HG03175 (cell line): ENCODE data around the gene UTY.
A peak's percentile ranks its signal among the peaks of the same experiment; 100 is the strongest.

ENCODE experiments used
- ATAC-seq: cut with Tn5 transposase; IDR thresholded peaks from one replicate; pipeline ENCODE4 v1.9.1; 2021; ENCODE audit warnings: mild to moderate bottlenecking, moderate library complexity; ENCODE audit not compliant: unreplicated experiment

Gene UTY

DNA sequence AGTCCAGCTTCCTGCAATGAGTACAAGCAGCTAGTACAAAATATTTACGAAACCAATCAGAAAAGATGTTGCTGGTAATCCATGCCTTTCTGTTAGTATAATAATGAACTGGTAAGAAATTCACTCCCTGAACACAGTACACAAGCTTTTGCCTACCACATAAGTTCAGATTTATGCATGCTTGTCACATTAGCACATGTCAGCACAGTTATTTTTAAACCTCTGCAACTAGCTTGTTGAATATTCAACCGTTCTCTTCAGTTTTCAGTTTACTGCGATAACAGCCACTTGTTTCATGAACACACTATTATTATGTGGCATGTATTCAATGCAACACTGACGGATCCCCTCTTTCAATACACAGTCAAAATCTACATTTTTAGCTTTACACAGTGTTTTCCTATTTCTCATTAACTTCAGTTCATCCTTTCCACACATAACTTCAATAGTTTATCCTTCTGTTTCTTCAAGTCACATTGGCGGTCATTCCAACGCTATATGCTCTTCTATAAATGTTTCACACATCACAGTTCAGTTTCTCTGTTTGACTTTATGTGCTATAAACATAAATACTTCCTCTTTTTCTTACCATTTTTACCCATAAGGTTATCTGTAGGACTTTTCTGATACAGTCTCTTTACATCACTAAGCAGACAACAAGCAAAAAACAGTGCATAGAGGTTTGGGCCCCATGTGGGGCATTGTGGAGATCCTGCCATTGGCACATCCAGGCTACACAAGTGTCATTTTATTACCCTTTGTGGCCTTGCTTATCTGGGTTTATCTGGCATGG is 62.8 kb downstream of the UTY start:
- ATAC-seq, result peak; percentile 88

DNA sequence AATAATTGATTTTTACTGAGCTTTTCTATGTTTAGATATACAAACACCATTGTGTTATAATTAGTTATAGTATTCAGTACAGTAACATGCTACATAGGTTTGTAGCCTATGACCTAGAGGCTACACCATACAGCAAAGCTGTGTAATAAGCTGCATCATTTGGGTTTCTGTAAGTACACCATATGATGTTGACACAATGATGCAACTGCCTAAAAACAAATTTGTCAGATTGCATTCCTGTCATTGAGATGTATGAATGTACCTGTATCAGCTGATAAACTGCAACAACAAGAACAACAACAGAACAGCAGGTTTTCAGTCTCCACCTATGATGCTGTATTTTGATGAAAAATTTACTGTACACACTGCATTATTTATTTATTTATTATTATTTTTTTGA is 64.3 kb downstream of the UTY start:
- no peak for ATAC-seq

GRCh38 chrY:13398876-13399275 is 81.0 kb downstream of the UTY start:
- no peak for ATAC-seq

DNA sequence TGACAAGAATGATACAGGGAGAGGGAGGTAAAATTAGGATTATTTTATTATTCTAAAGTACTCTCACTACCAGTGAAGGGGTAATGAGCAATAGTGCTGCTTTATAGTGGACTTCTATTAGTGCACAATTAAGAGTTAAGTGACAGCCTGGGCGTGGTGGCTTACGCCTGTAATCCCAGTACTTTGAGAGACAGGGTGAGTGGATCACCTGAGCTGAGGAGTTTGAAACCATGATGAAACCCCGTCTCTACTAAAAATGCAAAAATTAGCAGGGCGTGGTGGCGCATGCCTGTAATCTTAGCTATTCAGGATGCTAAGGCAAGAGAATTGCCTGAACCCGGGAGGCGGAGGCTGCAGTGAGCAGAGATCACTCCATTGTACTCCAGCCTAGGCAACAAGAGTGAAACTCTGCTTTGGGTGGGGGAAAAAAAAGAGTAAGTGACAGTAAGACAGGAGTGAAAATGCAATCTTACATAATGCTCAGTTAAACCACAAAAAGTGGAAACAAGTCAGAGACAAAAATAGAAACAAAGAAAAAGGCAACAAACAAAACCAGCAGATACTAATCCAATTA is 98.6 kb downstream of the UTY start:
- no peak for ATAC-seq

- ATAC-seq, result no peak
Observed at GRCh38 chrY:13370868-13371800, 108.7 kb downstream of the UTY start.

GRCh38 chrY:13370245-13370644 is 109.6 kb downstream of the UTY start:
- no peak for ATAC-seq

DNA sequence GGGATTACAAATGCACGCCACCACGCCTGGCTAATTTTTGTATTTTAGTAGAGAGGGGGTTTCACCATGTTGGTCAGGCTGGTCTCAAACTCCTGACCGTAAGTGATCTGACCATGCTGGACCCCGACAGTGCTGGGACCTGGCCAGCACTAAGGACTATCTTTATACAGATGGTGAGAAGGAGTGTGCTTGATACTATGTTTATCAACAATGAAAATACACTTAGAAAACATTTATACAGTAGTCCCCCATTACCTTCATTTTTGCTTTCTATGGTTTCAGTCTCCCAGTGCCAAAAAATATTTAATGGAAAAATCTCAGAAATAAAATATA is 111.4 kb downstream of the UTY start:
- no peak for ATAC-seq

- no peak for ATAC-seq
Observed at GRCh38 chrY:13363641-13364040, 116.2 kb downstream of the UTY start.

- no peak for ATAC-seq
Observed at GRCh38 chrY:13362662-13363061, 117.2 kb downstream of the UTY start.

- ATAC-seq, result no peak
Observed at GRCh38 chrY:13361656-13362636, 117.9 kb downstream of the UTY start.

- no peak for ATAC-seq
Observed at GRCh38 chrY:13351443-13351842, 128.4 kb downstream of the UTY start.

DNA sequence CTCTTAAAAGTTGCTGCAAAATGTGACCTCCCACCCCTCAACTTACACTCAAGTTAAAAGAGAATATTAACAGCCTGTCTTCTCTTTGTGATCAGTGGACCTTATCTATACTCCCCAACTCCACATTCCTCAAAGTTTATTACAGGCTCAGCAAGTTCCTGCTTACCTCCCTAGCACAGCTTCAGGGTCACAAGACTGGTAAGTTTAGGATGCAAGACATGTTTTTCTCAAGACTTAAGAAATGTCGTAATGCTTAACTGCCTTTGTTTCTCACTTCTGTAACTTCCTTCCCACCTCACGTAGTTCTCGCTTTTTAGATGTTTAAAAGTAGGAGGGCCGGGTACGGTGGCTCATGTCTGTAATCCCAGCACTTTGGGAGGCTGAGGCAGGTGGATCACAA is 132.7 kb downstream of the UTY start:
- no peak for ATAC-seq

DNA sequence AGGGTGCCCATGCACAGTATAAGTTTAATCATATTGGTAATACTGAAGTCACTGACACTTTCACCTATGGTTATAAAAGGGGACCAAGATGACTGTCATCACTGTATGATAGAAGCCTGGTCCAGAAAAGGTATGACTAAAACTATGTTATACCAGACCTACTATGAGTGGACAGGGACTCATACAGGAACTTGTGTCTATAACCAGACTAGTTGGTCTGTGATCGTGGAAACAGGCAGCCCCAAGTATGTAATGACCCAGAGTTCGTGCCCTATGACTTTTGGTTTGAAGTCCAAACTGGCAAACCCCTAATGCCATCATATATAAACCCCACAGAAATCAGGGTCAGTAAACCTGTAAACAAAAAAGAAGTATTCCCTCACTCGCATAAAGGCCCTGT is 134.3 kb downstream of the UTY start:
- ATAC-seq, result no peak

GRCh38 chrY:13343307-13343946 is 136.4 kb downstream of the UTY start:
- peak; percentile 52 for ATAC-seq

DNA sequence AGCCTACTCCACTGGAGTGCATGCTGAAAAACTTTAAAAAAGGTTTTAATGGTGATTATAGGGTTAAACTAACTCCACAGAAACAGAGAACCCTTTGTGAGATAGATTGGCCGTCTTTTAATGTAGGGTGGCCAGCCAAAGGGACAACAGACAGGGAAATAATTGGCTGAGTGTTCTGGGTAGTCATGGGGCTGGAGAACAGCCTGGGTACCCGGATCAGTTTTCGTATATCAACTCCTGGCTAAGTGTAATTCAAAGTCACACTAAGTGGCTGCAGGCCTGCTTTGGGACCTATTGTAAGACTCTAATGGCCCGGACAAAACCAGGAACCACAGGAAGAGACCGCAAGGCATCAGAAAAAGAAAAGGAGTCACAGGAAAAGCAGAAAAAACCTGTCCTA is 139.9 kb downstream of the UTY start:
- ATAC-seq, result no peak

DNA sequence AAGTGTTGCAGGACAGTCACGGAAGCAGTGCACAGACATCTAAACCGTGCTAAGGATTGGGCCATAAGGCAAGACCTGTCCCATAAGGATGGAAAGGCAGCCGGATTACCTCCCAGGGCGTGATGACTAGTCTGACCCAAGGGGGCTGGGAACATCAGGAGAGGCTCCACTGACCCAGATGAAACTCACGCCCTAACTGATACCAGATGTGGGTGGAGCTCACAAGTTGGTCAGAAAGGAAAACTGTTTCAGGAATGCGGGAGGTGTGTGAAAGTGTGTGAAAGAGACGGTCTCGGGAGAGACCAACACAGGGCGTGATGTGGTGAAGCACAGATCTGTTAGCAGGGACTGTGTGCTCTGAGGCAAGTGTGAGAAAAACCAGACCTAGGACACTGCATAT is 140.5 kb downstream of the UTY start:
- no peak for ATAC-seq

- ATAC-seq, result no peak
Observed at GRCh38 chrY:13338711-13339110, 141.1 kb downstream of the UTY start.

- no peak for ATAC-seq
Observed at GRCh38 chrY:13337934-13338333, 141.9 kb downstream of the UTY start.

DNA sequence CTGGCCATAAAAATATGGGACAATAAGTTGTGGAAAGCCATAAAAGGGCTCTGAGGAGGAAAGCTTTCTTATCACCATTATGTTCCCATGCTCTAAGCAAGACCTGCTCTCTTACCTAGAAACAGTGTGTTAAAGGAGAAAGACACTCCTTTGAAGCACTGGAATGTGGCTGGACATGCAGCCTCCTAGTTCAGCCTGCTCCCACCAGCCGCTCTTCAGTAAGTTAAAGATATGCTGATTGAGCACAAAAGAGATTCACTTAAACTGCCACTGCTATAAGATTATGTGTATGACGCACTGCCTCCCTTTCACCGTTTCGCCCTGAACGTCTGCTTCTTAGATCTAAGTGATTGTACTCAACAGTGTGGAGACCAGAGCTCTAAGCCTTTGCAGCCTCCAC is 146.0 kb downstream of the UTY start:
- ATAC-seq, result no peak

DNA sequence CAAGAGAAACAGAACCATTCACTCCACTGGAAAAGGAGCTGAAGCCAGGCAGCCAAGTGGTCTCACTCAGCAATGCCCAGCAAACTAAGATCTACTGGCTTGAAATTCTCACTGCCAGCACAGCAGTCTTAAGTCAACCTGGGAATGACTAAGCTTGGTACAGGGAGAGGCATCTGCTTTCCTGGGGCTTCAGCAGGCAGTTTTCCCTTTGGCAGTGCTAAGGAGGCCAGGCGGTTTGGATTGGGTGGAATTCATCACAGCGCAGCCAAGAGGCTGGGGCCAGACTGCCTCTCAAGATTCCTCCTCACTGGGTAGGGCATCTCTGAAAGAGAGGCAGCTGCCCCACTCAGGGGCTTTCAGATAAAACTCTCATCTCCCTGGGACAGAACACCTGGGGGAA is 149.2 kb downstream of the UTY start:
- no peak for ATAC-seq
